IPS DF 4.7 (cell line): ENCODE measurements around the gene ZFYVE9.
"Not testable (repeated sequence)": the region's sequence is repeated elsewhere in the genome, so short reads cannot be mapped to it uniquely, and the experiment has no call there.

Source experiments
- DNase-seq: peaks from one replicate; pipeline ENCODE4 v3.0.0-alpha.2; 2013; ENCODE audit warnings: low spot score; ENCODE audit errors: extremely low read depth

ZFYVE9 gene

DNA sequence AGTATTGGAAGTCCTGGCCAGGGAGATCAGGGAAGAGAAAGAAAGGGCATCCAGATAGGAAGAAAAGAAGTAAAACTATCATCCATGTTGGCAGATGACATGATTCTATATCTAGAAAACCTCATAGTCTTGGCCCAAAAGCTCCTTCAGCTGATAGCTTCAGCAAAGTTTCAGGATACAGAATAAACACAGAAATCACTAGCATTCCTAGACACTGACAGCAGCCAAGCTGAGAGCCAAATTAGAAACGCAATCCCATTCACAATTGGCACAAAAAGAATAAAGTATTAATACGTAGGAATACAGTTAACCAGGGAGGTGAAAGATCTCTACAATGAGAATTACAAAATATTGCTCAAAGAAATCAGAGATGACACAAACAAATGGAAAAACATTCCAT is 44.6 kb downstream of the ZFYVE9 start:
- no peak for DNase-seq

- DNase-seq, result no peak
These were observed 48.1 kb downstream of the ZFYVE9 start for GRCh38 chr1:52189898-52190480.

GRCh38 chr1:52190500-52191252 is 48.8 kb downstream of the ZFYVE9 start:
- DNase-seq, result no peak

- no peak for DNase-seq
These were observed 49.6 kb downstream of the ZFYVE9 start for GRCh38 chr1:52191395-52191965.

DNA sequence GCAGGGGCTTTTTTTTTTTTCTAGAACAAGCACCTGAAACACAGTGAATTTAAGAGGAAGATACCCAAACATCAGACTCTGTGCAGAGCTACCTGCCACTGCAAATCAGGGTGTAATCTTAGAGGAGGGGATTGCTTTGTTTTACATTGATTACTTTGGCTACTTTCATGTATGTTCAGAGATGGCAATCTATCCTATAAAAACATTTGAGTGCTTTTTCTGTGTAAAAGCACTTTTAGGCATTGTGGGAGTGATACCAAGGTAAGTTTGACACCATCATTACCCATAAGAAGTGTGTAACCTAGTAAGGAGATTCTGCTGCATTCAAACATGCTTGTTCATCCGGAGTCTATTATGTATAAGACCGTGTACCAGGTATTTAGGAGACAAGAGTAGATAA is 50.1 kb downstream of the ZFYVE9 start:
- DNase-seq, result no peak

DNA sequence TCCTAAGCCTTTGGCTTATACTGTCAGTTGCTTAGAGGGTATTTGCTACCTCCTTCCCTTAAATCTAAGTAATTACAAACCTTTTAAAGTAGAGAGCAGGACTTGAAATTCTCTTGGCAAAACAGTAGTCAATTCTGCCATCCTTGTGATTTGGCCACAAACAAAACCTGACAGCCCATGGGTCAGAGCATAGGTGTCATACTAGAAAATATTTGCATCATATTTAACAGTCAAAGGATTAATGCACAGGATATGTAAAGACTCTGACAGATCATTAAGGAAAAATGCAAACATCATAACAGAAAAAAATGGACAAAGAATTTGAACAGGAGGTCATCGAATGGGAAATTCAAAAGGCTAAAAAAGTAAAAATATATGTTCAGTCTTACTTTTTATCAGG is 50.5 kb downstream of the ZFYVE9 start:
- no peak for DNase-seq

GRCh38 chr1:52193985-52194384 is 52.1 kb downstream of the ZFYVE9 start:
- no peak for DNase-seq

DNA sequence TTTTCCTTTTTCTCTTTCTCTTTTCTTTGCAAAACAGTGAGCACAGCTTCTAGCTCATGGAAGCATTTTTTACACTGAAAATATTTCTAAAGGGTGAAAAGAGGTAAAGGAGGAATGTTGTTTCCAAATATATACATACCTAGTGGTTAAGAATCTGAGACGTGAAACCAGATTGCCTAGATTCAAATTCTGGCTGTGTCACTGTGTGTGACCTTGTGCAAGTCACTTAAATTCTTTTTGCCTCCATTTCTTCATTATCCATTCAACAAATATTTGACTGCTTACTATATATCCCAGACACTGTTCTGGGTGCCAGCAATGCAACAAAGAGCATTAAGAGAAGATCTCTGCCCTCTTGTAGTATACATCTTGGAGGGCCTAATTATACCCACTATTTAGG is 53.3 kb downstream of the ZFYVE9 start:
- no peak for DNase-seq

DNA sequence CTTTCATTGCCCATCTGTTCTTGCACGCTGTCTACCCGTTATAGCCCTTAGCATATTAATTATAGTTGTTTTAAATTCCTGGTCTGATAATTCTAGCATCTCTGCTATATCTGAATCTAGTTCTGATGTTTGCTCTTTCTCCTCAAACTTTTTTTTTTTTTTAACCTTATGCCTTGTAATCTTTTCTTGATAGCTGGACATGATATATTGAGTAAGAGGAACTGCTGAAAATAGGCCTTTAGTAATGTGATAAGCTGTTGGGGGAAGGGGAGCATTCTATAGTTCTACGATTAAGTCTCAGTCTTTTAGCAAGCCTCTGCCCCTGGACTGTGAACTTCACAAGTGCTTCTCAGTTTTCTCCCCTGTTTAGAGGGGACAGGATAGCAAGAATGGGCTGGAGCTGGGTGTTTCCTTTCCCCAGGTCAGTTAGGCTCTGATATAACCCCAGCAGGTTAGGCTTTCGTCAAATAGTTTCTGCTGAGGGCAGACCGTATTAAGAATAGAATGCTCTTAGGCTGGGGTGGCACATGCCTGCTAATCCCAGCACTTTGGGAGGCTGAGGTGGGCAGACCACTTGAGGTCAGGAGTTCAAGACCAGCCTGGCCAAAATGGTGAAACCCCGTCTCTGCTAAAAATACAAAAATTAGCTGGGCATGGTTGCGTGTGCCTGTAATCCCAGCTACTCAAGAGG is 62.2 kb downstream of the ZFYVE9 start:
- DNase-seq, result no peak

DNA sequence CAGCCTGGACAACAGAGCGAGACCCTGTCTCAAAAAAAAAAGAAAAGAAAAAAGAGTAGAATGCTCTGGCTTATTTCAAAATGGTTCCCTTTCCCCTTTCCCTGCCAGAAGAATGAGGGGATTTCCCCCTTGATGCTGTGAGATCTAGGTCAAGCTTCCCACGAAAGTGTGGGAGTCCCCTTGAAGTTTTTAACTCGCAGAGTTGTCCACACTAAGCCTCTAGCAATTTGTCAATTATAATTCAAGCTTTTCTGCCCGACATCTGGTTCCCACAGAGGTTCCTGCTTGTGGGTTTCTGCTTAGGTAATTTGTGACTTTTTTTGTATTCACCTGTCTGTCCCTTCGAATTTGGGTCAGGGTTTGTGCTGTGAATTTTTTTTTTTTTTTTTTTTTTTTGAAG is 62.8 kb downstream of the ZFYVE9 start:
- DNase-seq, result no peak

- DNase-seq, result not testable (repeated sequence)
These were observed 64.8 kb downstream of the ZFYVE9 start for GRCh38 chr1:52206686-52207085.

- no peak for DNase-seq
These were observed 67.5 kb downstream of the ZFYVE9 start for GRCh38 chr1:52209429-52209828.

DNA sequence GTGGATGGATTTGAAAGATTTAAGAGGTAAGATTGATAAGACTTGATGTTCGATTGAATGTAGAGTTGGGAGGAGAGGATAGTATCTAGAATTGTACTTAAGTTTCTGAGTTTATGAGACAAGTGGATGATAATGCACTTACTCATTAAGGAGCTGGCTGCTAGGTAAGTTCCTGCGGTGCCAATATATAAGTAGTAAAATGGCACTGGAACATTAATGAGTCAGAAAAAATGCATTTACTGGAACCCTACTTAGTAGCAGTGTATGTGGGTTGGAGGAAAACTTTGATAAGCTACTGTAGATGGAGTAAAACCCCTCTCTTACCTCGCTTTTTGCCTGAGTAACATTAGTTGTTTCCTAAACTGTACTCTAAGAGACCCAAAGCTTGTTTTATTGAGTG is 68.2 kb downstream of the ZFYVE9 start:
- no peak for DNase-seq

GRCh38 chr1:52216907-52217458 is 75.1 kb downstream of the ZFYVE9 start:
- no peak for DNase-seq

GRCh38 chr1:52225174-52225573 is 83.3 kb downstream of the ZFYVE9 start:
- DNase-seq, result no peak

DNA sequence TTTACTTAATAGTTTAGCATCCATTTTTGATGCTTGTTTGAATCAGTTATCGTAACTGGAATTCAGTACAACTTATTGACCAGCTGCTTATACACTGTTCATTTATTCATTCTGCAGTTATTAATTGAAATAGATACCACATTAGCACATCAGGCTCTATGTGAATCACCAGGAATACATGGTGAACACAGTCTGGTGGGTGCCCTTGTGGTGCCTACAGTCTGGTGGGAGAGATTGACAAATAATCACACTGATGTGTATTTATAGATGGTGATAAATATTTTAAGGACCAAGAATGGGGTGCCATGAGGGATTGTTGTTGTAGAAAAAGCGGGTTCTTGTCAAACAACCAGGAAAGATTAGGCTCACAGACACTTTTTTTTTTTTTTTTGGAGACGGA is 87.6 kb downstream of the ZFYVE9 start:
- no peak for DNase-seq

DNA sequence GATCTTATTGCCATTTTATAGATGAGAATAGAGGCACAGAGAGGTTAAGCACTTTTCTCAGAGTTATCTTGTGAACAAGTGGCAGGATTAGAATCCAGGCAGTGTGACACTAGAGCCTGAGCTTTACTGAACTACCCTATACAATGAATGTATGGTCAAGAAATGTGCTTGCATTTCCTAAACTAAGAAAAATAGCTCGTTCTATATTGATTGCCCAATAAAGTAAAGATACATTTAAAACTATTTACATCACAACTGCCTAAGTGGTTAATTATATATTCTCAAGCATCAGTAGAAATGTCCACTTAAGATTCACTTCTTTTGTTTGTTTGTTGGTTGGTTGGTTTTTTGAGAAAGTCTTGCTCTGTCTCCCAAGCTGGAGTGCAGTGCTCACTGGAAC is 91.6 kb downstream of the ZFYVE9 start:
- no peak for DNase-seq

GRCh38 chr1:52234014-52234413 is 92.1 kb downstream of the ZFYVE9 start:
- DNase-seq, result no peak

- no peak for DNase-seq
These were observed 92.8 kb downstream of the ZFYVE9 start for GRCh38 chr1:52234708-52235107.

GRCh38 chr1:52235646-52236045 is 93.8 kb downstream of the ZFYVE9 start:
- no peak for DNase-seq

DNA sequence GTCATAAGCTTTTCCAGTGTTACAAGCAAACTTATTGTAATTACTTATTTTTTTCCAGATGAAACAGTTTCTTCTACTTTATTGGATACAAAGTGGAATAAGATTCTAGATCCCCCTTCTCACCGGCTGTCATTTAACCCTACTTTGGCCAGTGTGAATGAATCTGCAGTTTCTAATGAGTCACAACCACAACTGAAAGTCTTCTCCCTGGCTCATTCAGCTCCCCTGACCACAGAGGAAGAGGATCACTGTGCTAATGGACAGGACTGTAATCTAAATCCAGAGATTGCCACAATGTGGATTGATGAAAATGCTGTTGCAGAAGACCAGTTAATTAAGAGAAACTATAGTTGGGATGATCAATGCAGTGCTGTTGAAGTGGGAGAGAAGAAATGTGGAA is 95.5 kb downstream of the ZFYVE9 start:
- no peak for DNase-seq

GRCh38 chr1:52238474-52238873 is 96.6 kb downstream of the ZFYVE9 start:
- DNase-seq, result no peak
